ENCODE results near the gene HOXD3. TPM values are rescaled to one million over a fixed set of nuclear protein-coding genes. Genes with fewer than 3 reads are reported as not detected.

The HOXD3 gene
- total RNA-seq, 5 donors from 2014 or later (not counting 1 experiment from before 2014, with no cell fraction given): 0.44 TPM; not detected in 4

DNA sequence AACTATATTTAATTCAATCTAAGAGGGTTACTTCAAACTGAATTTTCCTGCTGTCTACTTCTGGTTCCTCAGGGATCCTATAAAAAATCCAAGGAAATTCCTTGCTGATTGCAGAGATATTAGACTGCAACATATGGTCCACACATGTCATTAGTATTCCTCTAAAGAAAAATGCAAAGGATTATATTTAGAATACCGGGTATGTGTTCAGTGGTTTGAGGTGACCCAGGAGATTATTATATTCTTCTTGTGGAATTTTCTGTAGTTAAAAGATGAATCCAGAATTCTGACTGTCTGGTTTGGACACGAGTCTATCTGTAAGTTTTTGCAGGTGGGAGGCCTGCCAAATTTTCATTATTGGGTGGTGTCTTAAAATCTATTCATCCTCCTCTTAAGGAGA, 49.6 kb downstream of the HOXD3 start:
- CTCF ChIA-PET: interaction anchor here (0.6 to 0.7 kb wide), 2 partner anchors 21 to 53 kb away, joined by 3 to 4 read pairs; no protein-coding TSS in a partner anchor
- DNase-seq: no peak
- no peak overlapping the region for H3K27ac Mint-ChIP-seq

DNA sequence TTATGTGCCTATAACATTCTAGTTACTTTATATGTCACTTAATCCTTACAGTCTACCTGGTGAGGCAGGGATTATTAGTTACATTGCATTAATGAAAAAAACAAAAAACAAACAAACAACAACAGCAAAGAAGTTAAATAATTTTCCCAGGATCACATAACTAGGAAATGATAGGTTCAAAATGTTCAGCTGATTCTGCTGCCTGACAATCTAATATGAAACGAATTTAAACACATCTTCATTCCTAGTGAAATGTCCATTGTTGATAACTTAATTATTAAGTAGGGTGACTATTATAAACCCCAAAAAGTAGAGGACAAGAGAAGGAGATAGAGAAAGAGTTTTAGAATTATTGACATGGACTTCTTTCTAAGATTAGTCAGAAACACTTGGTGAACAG, 54.0 kb downstream of the HOXD3 start:
- no peaks in the 10 kb centered on the region for H3K9me3 Mint-ChIP-seq

More for the DNA sequence above, 49.6 kb downstream of the HOXD3 start:
- WGBS (ENCODE audit: insufficient coverage): no CpG with 5 or more reads among the region's 2 CpGs
- ATAC-seq (replicated peaks in 1 of 4): no peak
- Histone ChIP-seq H3K36me3 (ENCODE audit: control insufficient read depth in 2 of 2, extremely low read depth in 1 of 2, insufficient read depth in 1 of 2, low read length in 1 of 2) (no peaks in the 10 kb centered on the region), H3K4me3 (ENCODE audit: control insufficient read depth in 1 of 2, extremely low read depth in 1 of 2, low read length in 1 of 2) (no peak overlapping the region), H3K9me3 (no peaks in the 10 kb centered on the region), H3K4me1 (ENCODE audit: control insufficient read depth in 1 of 2, extremely low read depth in 1 of 2, insufficient read depth in 2 of 2, low read length in 2 of 2) (no peaks in the 10 kb centered on the region), H3K27ac (ENCODE audit: low read length) (no peak overlapping the region), H3K27me3 (replicated peaks in 1 of 2; ENCODE audit: control insufficient read depth in 2 of 2, extremely low read depth in 1 of 2, insufficient read depth in 2 of 2, low read length in 1 of 2) (peaks cover 0 to 20% of the 10 kb centered on the region in 2 experiments)
- H3K36me3 Mint-ChIP-seq: no peaks in the 10 kb centered on the region
- H3K4me3 Mint-ChIP-seq: no peak overlapping the region
- peaks cover 0 to 11% (median 3%) of the 10 kb centered on the region in 3 donors for H3K9me3 Mint-ChIP-seq
- POLR2A ChIA-PET: no interaction called here
- no peaks in the 10 kb centered on the region for H3K4me1 Mint-ChIP-seq
- H3K27me3 Mint-ChIP-seq: peaks cover 39 to 43% of the 10 kb centered on the region in 2 donors

DNA sequence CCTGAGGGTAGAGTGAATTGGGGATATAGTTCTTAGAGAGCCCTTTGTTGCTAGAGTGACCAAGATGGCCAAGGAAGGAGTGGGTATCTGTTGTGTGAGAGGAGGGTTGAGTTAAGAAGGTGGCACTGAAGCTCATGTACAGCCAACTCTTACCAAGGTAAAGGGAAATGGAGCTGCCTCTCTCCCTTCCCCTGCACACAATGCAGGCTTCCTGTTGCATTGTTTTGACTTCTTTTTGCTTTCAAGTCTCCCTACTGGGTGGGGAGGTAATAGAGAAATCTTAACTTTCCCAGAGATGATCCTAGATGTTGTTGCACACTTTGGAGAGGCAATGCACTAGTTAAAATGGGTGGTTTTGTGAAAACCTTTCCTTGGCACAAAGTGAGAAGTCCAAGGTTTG, 55.2 kb downstream of the HOXD3 start:
- no peak overlapping the region for H3K4me3 ChIP-seq (ENCODE audit: control insufficient read depth in 1 of 2, extremely low read depth in 1 of 2, low read length in 1 of 2)
- H3K4me1 Mint-ChIP-seq: no peaks in the 10 kb centered on the region
- DNase-seq: no peak
- H3K27ac ChIP-seq (ENCODE audit: low read length): no peak overlapping the region
- ATAC-seq (replicated peaks in 1 of 4): no peak
- no peaks in the 10 kb centered on the region for H3K36me3 ChIP-seq (ENCODE audit: control insufficient read depth in 2 of 2, extremely low read depth in 1 of 2, insufficient read depth in 1 of 2, low read length in 1 of 2)
- H3K9me3 Mint-ChIP-seq: no peaks in the 10 kb centered on the region
- no peaks in the 10 kb centered on the region for H3K9me3 ChIP-seq
- H3K27ac Mint-ChIP-seq: no peak overlapping the region
- no peak overlapping the region for H3K4me3 Mint-ChIP-seq
- no peaks in the 10 kb centered on the region for H3K4me1 ChIP-seq (ENCODE audit: control insufficient read depth in 1 of 2, extremely low read depth in 1 of 2, insufficient read depth in 2 of 2, low read length in 2 of 2)
- CTCF ChIA-PET: no interaction called here
- H3K27me3 ChIP-seq (replicated peaks in 1 of 2; ENCODE audit: control insufficient read depth in 2 of 2, extremely low read depth in 1 of 2, insufficient read depth in 2 of 2, low read length in 1 of 2): peaks cover 0 to 9% of the 10 kb centered on the region in 2 experiments
- POLR2A ChIA-PET: no interaction called here
- peaks cover 21 to 25% of the 10 kb centered on the region in 2 donors for H3K27me3 Mint-ChIP-seq
- no peaks in the 10 kb centered on the region for H3K36me3 Mint-ChIP-seq

More for the DNA sequence above, 54.0 kb downstream of the HOXD3 start:
- ATAC-seq (replicated peaks in 1 of 4) (no peak), DNase-seq (no peak)
- Histone ChIP-seq H3K9me3 (no peaks in the 10 kb centered on the region), H3K4me1 (ENCODE audit: control insufficient read depth in 1 of 2, extremely low read depth in 1 of 2, insufficient read depth in 2 of 2, low read length in 2 of 2) (no peaks in the 10 kb centered on the region), H3K27me3 (replicated peaks in 1 of 2; ENCODE audit: control insufficient read depth in 2 of 2, extremely low read depth in 1 of 2, insufficient read depth in 2 of 2, low read length in 1 of 2) (peaks cover 0 to 9% of the 10 kb centered on the region in 2 experiments), H3K27ac (ENCODE audit: low read length) (no peak overlapping the region), H3K4me3 (ENCODE audit: control insufficient read depth in 1 of 2, extremely low read depth in 1 of 2, low read length in 1 of 2) (no peak overlapping the region), H3K36me3 (ENCODE audit: control insufficient read depth in 2 of 2, extremely low read depth in 1 of 2, insufficient read depth in 1 of 2, low read length in 1 of 2) (no peaks in the 10 kb centered on the region)
- Mint-ChIP-seq H3K27ac (no peak overlapping the region), H3K27me3 (peaks cover 21 to 25% of the 10 kb centered on the region in 2 donors), H3K36me3 (no peaks in the 10 kb centered on the region), H3K4me3 (no peak overlapping the region), H3K4me1 (no peaks in the 10 kb centered on the region)
- ChIA-PET POLR2A (no interaction called here), CTCF (interaction anchor here in 1 of 2 donors (0.5 kb wide), 1 partner anchor 17 kb away, joined by 4 read pairs; no protein-coding TSS in a partner anchor)
- WGBS (ENCODE audit: insufficient coverage): no CpG with 5 or more reads among the region's 1 CpG

DNA sequence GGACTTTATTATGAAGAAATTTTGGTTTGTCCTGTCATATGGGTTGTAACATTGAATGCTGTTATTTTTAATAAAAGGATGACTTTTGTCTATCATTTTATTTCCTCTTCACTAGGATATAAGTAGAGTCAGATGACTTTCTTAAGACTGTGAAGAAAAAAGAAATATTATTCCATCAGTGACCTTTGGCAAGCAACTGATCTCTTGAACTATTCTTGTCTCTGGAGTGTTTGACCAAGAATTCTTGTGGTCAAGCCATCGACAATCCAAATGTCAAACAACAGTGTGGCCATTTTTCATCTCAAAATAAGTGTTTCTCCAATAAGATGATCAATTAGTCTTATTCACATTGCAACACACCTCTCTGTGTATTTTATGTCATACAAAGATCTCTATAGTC, 56.3 kb downstream of the HOXD3 start:
- Mint-ChIP-seq H3K4me1 (no peaks in the 10 kb centered on the region), H3K36me3 (no peaks in the 10 kb centered on the region), H3K9me3 (no peaks in the 10 kb centered on the region), H3K4me3 (no peak overlapping the region), H3K27ac (no peak overlapping the region), H3K27me3 (peaks cover 18 to 25% of the 10 kb centered on the region in 2 donors)
- no peaks in the 10 kb centered on the region for H3K4me1 ChIP-seq (ENCODE audit: control insufficient read depth in 1 of 2, extremely low read depth in 1 of 2, insufficient read depth in 2 of 2, low read length in 2 of 2)
- WGBS (ENCODE audit: insufficient coverage): 71% methylated on average over 1 of the region's 1 CpG
- DNase-seq (no peak), ATAC-seq (replicated peaks in 1 of 4) (no peak)
- no peak overlapping the region for H3K27ac ChIP-seq (ENCODE audit: low read length)
- H3K27me3 ChIP-seq (replicated peaks in 1 of 2; ENCODE audit: control insufficient read depth in 2 of 2, extremely low read depth in 1 of 2, insufficient read depth in 2 of 2, low read length in 1 of 2): peaks cover 0 to 7% of the 10 kb centered on the region in 2 experiments
- ChIA-PET CTCF (no interaction called here), POLR2A (interaction anchor here in 1 of 2 donors (0.6 kb wide), 1 partner anchor 607 kb away, joined by 3 read pairs; no protein-coding TSS in a partner anchor)
- H3K36me3 ChIP-seq (ENCODE audit: control insufficient read depth in 2 of 2, extremely low read depth in 1 of 2, insufficient read depth in 1 of 2, low read length in 1 of 2): no peaks in the 10 kb centered on the region
- no peaks in the 10 kb centered on the region for H3K9me3 ChIP-seq
- H3K4me3 ChIP-seq (ENCODE audit: control insufficient read depth in 1 of 2, extremely low read depth in 1 of 2, low read length in 1 of 2): no peak overlapping the region

Other genes with a start within 250 kb of the HOXD3 start
- 10 to 100 TPM; 19.2 to 28.2 (median 22.1) TPM for gene LNPK, start 155.0 kb upstream of the HOXD3 start, total RNA-seq
- not detected for gene EVX2, start 73.3 kb upstream of the HOXD3 start, total RNA-seq
- not detected for gene HOXD13, start 64.6 kb upstream of the HOXD3 start, total RNA-seq
- not detected for gene HOXD12, start 57.5 kb upstream of the HOXD3 start, total RNA-seq
- gene HOXD11, start 50.0 kb upstream of the HOXD3 start, total RNA-seq: not detected
- gene HOXD10, start 40.5 kb upstream of the HOXD3 start, total RNA-seq: not detected
- gene HOXD9, start 34.6 kb upstream of the HOXD3 start, total RNA-seq: under 1 TPM in 2 of 5 donors, not detected in 3; 0.13 to 0.15 TPM
- not detected for gene HOXD8, start 27.6 kb upstream of the HOXD3 start, total RNA-seq
- not detected for gene HOXD4, start 5.8 kb upstream of the HOXD3 start, total RNA-seq
- gene HOXD1, start 31.4 kb downstream of the HOXD3 start, total RNA-seq: not detected
- gene MTX2, start 112.1 kb downstream of the HOXD3 start, total RNA-seq: 1 to 10 TPM; 6.6 to 9.9 (median 9.4) TPM